ENCODE data around the gene ADAMTS7. TPM values are rescaled to one million over a fixed set of nuclear protein-coding genes. Genes with fewer than 3 reads are reported as not detected.
"Not testable (repeated sequence)": the region's sequence is repeated elsewhere in the genome, so short reads cannot be mapped to it uniquely, and the experiment has no call there.

Gene ADAMTS7
- total RNA-seq (not detected), total RNA-seq (0 reads per million in 2 donors)

DNA sequence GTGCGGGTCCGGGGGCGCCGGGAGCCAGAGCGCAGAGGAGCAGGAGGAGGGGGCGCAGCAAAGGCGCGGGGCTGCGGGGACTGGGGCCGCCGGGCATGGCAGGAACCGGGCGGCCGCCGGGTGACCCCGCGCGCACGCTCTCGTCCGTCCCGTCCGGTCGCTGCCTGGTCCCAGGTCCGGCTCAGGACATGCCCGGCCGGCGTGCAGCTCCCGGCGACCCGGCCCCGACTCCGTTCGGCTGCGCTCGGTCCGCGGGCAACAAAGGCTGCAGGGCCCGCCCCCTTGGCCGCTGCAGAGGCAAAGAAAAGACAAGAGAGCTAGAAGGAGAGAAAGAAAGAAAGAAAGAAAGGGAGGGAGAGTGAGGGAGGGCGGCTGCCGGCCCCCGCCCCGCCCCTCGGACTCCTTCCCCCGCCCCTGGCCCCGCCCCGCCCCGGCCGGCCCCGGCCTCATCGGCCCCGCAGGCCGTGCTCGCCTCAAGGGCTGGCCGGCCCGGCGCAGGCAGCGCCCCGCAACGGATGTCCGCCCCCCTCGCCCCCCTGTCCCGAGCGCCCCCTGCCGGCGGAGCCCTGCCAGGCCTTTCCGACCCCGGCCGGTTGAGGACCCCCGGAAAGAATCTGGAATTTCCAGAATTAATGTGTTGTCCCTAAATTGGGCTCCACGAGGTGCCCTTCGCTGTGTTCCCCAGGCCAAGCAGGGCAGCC, at the start of gene ADAMTS7:
Gene ADAMTS7 (minus strand): TSS at position 341 of the 701 bp plus-strand sequence. CDS start 244 bp downstream, at position 97.
- DNase-seq (peak; percentile 32 to 54 (median 47)), ATAC-seq (peak; percentile 62)
- Mint-ChIP-seq H3K27me3 (peaks cover 50% of the 10 kb centered on the region), H3K4me1 (peaks cover 22% of the 10 kb centered on the region), H3K36me3 (ENCODE audit: low read depth) (peaks cover 20% of the 10 kb centered on the region), H3K4me3 (peak within 1 kb of the TSS; percentile 94), H3K27ac (peak within 1 kb of the TSS; percentile 84)
- H3K9me3 ChIP-seq (ENCODE audit: control insufficient read depth, low read length, poor library complexity, severe bottlenecking): no peaks in the 10 kb centered on the region

- Mint-ChIP-seq H3K36me3 (ENCODE audit: low read depth) (no peaks in the 10 kb centered on the region), H3K27ac (peak overlapping the region; percentile 90), H3K27me3 (no peaks in the 10 kb centered on the region), H3K4me1 (peaks cover 7% of the 10 kb centered on the region), H3K4me3 (peak overlapping the region; percentile 88)
- ATAC-seq (peak; percentile 84), DNase-seq (peak in 2 of 3 donors; percentile 35 to 40)
- H3K9me3 ChIP-seq (ENCODE audit: control insufficient read depth, low read length, poor library complexity, severe bottlenecking): no peaks in the 10 kb centered on the region
These were observed 48.9 kb upstream of the ADAMTS7 start for GRCh38 chr15:78859971-78860719.

DNA sequence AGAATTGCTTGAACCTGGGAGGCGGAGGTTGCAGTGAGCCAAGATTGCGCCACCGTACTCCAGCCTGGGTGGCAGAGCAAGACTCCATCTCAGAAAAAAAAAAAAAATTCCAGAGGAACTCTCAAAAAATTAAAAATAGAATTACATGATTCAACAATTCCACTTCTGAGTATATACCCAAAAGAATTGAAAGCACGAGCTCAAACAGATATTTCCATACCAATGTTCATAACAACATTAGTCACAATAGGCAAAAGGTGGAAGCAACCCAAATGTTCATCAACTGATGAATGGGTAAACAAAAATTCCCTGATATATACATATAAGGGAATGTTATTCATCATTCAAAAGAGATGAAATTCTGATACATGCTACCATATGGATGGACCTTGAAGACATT, 44.5 kb upstream of the ADAMTS7 start:
- no peak overlapping the region for H3K27ac Mint-ChIP-seq
- no peaks in the 10 kb centered on the region for H3K9me3 ChIP-seq (ENCODE audit: control insufficient read depth, low read length, poor library complexity, severe bottlenecking)
- ATAC-seq (no peak), DNase-seq (no peak)
- H3K4me1 Mint-ChIP-seq: peaks cover 7% of the 10 kb centered on the region
- H3K4me3 Mint-ChIP-seq: no peak overlapping the region
- H3K27me3 Mint-ChIP-seq: no peaks in the 10 kb centered on the region
- H3K36me3 Mint-ChIP-seq (ENCODE audit: low read depth): peaks cover 5% of the 10 kb centered on the region

- H3K27me3 Mint-ChIP-seq: no peaks in the 10 kb centered on the region
- H3K27ac Mint-ChIP-seq: no peak overlapping the region
These were observed 43.6 kb upstream of the ADAMTS7 start for GRCh38 chr15:78854833-78855372.

DNA sequence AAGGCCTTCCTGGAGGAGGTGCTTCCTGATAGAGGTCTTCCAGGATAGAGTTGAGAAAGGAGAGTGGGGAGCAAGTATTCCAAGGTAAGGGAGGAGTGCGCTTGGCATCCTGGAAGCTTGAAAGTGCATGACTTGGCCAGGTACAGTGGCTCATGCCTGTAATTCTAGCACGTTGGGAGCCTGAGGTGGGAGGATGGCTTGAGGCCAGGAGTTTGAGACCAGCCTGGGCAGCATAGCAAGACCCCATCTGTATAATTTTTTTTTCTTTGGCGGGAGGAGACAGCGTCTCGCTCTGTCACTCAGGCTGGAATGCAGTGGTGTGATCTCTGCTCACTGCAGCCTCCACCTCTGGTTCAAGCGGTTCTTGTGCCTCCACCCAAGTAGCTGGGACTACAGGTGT, 42.2 kb upstream of the ADAMTS7 start:
- Mint-ChIP-seq H3K4me1 (no peaks in the 10 kb centered on the region), H3K27ac (no peak overlapping the region), H3K4me3 (no peak overlapping the region), H3K27me3 (no peaks in the 10 kb centered on the region), H3K36me3 (ENCODE audit: low read depth) (peaks cover 5% of the 10 kb centered on the region)
- H3K9me3 ChIP-seq (ENCODE audit: control insufficient read depth, low read length, poor library complexity, severe bottlenecking): no peaks in the 10 kb centered on the region
- ATAC-seq: no peak
- DNase-seq: no peak

More at GRCh38 chr15:78854833-78855372, 43.6 kb upstream of the ADAMTS7 start:
- Mint-ChIP-seq H3K4me3 (no peak overlapping the region), H3K36me3 (ENCODE audit: low read depth) (peaks cover 5% of the 10 kb centered on the region), H3K4me1 (peaks cover 2% of the 10 kb centered on the region)
- H3K9me3 ChIP-seq (ENCODE audit: control insufficient read depth, low read length, poor library complexity, severe bottlenecking): no peaks in the 10 kb centered on the region
- ATAC-seq (no peak), DNase-seq (no peak)

GRCh38 chr15:78850941-78851755, 39.9 kb upstream of the ADAMTS7 start:
- ATAC-seq: no peak
- H3K4me1 Mint-ChIP-seq: no peaks in the 10 kb centered on the region

GRCh38 chr15:78850352-78850751, 39.1 kb upstream of the ADAMTS7 start:
- Mint-ChIP-seq H3K36me3 (ENCODE audit: low read depth) (peaks cover 5% of the 10 kb centered on the region), H3K27me3 (no peaks in the 10 kb centered on the region), H3K4me3 (no peak overlapping the region), H3K27ac (no peak overlapping the region), H3K4me1 (no peaks in the 10 kb centered on the region)
- ATAC-seq (no peak), DNase-seq (no peak)
- H3K9me3 ChIP-seq (ENCODE audit: control insufficient read depth, low read length, poor library complexity, severe bottlenecking): no peaks in the 10 kb centered on the region

More at GRCh38 chr15:78850941-78851755, 39.9 kb upstream of the ADAMTS7 start:
- Mint-ChIP-seq H3K27me3 (no peaks in the 10 kb centered on the region), H3K4me3 (no peak overlapping the region), H3K36me3 (ENCODE audit: low read depth) (peaks cover 5% of the 10 kb centered on the region), H3K27ac (no peak overlapping the region)
- no peaks in the 10 kb centered on the region for H3K9me3 ChIP-seq (ENCODE audit: control insufficient read depth, low read length, poor library complexity, severe bottlenecking)
- no peak for DNase-seq

DNA sequence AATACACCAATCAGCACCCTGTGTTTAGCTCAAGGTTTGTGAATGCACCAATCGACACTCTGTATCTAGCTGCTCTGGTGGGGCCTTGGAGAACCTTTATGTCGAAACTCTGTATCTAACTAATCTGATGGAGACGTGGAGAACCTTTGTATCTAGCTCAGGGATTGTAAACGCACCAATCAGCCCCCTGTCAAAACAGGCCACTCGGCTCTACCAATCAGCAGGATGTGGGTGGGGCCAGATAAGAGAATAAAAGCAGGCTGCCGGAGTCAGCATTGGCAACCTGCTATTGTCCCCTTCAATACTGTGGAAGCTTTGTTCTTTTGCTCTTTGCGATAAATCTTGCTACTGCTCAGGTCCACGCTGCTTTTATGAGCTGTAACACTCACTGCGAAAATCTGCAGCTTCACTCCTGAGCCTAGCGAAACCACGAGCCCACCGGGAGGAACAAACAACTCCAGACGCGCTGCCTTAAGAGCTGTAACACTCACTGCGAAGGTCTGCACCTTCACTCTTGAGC, 36.2 kb upstream of the ADAMTS7 start:
- not testable (repeated sequence) for H3K4me3 Mint-ChIP-seq, H3K27me3 Mint-ChIP-seq

DNA sequence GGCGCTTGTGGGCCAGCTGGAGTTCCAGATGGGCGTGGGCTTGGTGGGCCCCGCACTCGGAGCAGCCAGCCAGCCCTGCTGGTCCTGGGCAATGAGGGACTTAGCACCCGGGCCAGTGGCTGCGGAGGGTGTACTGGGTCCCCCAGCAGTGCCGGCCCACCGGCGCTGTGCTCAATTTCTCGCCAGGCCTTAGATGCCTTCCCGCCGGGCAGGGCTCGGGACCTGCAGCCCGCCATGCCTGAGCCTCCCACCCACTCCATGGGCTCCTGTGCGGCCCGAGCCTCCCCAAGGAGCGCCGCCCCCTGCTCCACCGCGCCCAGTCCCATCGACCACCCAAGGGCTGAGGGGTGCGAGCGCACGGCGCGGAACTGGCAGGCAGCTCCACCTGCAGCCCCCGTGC, 35.6 kb upstream of the ADAMTS7 start:
- not testable (repeated sequence) for ATAC-seq; H3K4me1 Mint-ChIP-seq; H3K9me3 ChIP-seq (ENCODE audit: control insufficient read depth, low read length, poor library complexity, severe bottlenecking); H3K27ac Mint-ChIP-seq; H3K27me3 Mint-ChIP-seq; H3K4me3 Mint-ChIP-seq; H3K36me3 Mint-ChIP-seq (ENCODE audit: low read depth); DNase-seq

More for the DNA sequence above, 36.2 kb upstream of the ADAMTS7 start:
- not testable (repeated sequence) for H3K4me1 Mint-ChIP-seq; H3K27ac Mint-ChIP-seq; H3K36me3 Mint-ChIP-seq (ENCODE audit: low read depth); DNase-seq; ATAC-seq; H3K9me3 ChIP-seq (ENCODE audit: control insufficient read depth, low read length, poor library complexity, severe bottlenecking)

DNA sequence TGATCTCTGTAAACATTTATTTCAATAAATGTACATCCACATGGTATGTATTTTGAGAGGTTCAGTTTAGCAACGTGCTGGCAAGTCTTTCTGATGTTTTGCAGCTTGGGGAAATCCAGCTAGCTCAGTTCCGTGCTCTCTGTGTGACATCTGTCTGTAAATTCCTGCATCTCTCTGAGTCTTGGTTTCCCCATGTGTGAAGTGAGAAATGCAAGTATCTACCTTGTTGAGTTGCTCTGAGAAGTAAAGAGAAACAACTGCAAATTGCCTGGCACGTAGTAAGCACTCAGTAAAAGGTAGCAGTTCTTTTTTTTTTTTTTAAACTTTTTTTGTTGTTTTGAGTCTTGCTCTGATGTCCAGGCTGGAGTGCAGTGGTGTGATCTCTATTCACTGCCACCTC, 31.3 kb upstream of the ADAMTS7 start:
- ATAC-seq (no peak), DNase-seq (no peak)
- Mint-ChIP-seq H3K4me3 (peak overlapping the region; percentile 31), H3K27me3 (peaks cover 7% of the 10 kb centered on the region), H3K27ac (no peak overlapping the region), H3K4me1 (peaks cover 7% of the 10 kb centered on the region), H3K36me3 (ENCODE audit: low read depth) (peaks cover 2% of the 10 kb centered on the region)
- no peaks in the 10 kb centered on the region for H3K9me3 ChIP-seq (ENCODE audit: control insufficient read depth, low read length, poor library complexity, severe bottlenecking)

GRCh38 chr15:78841891-78842290, 30.6 kb upstream of the ADAMTS7 start:
- peaks cover 7% of the 10 kb centered on the region for H3K27me3 Mint-ChIP-seq
- H3K27ac Mint-ChIP-seq: no peak overlapping the region
- ATAC-seq: no peak
- peaks cover 2% of the 10 kb centered on the region for H3K36me3 Mint-ChIP-seq (ENCODE audit: low read depth)
- peaks cover 7% of the 10 kb centered on the region for H3K4me1 Mint-ChIP-seq
- H3K4me3 Mint-ChIP-seq: no peak overlapping the region
- DNase-seq: no peak
- H3K9me3 ChIP-seq (ENCODE audit: control insufficient read depth, low read length, poor library complexity, severe bottlenecking): no peaks in the 10 kb centered on the region

- peaks cover 7% of the 10 kb centered on the region for H3K4me1 Mint-ChIP-seq
- H3K27me3 Mint-ChIP-seq: peaks cover 7% of the 10 kb centered on the region
- H3K4me3 Mint-ChIP-seq: no peak overlapping the region
- ATAC-seq: no peak
- DNase-seq: no peak
- no peaks in the 10 kb centered on the region for H3K9me3 ChIP-seq (ENCODE audit: control insufficient read depth, low read length, poor library complexity, severe bottlenecking)
- no peak overlapping the region for H3K27ac Mint-ChIP-seq
- H3K36me3 Mint-ChIP-seq (ENCODE audit: low read depth): peaks cover 2% of the 10 kb centered on the region
These were observed 30.1 kb upstream of the ADAMTS7 start for GRCh38 chr15:78841376-78841706.
